Activated CD4-positive, alpha-beta T cell treated with anti-CD3 and anti-CD28 coated beads for 48 hours (primary cell): ENCODE measurements around the gene CDK1.
A peak's percentile ranks its signal among the peaks of the same experiment; 100 is the strongest.

Experiments
- DNase-seq: peaks from one replicate; pipeline ENCODE4 v3.0.0-alpha.2; 2020

Gene CDK1

GRCh38 chr10:60778971-60779796, 906 bp downstream of the CDK1 start:
- DNase-seq, result no peak

DNA sequence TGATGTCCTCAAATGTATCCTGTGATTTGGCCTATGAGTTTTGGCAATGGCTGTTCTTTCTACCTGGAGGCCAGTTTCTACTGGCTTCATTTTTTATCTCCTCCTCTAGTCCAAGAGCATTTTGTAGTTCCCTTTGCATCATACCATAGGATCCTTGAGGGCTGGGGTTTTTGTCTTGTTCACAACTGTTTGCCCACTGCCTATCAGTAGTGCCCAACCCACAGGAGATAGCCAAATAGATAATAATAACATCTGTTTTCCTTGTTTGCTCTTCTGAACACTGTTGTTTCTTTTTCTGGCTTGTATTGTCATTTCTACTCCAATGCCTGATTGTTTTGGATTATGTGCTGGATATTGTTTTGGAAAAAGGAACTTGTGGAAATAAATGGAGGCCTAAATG, 3.4 kb downstream of the CDK1 start:
- DNase-seq, result no peak

DNA sequence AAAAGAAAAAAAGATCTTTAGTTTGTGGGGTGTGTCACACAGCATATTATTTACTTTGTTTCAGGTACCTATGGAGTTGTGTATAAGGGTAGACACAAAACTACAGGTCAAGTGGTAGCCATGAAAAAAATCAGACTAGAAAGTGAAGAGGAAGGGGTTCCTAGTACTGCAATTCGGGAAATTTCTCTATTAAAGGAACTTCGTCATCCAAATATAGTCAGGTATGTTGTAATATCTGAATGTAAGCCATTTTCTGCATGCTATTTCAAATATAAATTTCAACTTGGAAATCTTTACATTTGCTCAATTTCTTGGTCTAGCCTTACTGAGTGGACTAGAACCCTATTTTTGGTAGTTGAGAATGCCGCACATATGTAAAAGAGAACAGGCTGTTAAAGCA, 6.4 kb downstream of the CDK1 start:
- no peak for DNase-seq

- no peak for DNase-seq
Measured at GRCh38 chr10:60788544-60788943, 10.3 kb downstream of the CDK1 start.

- no peak for DNase-seq
Measured at GRCh38 chr10:60789340-60789739, 11.1 kb downstream of the CDK1 start.

- DNase-seq, result no peak
Measured at GRCh38 chr10:60794953-60795352, 16.7 kb downstream of the CDK1 start.

- DNase-seq, result no peak
Measured at GRCh38 chr10:60795465-60796202, 17.4 kb downstream of the CDK1 start.

- no peak for DNase-seq
Measured at GRCh38 chr10:60796481-60796880, 18.2 kb downstream of the CDK1 start.

DNA sequence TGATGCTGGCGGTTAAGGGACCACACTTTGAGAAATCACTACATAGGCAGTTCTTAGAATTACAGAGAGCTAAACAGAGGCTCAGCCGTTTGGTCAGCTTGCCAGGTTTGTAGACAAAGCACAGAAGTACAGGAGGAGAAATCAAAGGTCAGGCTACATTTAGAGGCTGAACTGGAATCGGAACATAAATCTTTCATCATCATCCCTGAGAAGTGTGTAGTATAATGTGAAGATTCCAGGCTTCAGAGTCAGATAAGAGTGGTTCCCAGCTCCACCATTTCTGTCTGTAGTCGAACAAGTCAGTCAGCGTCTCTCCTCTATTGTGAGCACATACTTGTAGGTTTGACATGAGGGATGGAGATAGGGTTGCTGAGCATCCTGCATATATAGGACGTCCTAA, 18.9 kb downstream of the CDK1 start:
- DNase-seq, result no peak

DNA sequence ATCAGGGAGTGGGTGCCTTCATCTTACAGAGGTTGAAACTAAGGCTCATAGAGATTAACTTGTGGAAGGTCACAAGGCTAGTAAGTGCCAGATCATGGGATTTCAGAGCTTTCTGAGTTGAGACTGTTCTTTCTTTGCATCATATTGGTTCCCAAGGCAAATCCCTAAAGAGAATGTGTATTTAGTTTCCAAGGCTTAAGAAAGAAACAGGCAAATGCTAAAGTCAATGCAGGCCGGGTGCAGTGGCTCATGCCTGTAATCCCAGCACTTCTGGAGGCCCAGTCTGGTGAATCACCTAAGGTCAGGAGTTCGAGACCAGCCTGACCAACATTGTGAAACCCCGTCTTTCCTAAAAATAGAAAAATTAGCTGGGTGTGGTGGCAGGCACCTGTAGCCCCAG, 19.8 kb downstream of the CDK1 start:
- no peak for DNase-seq

- no peak for DNase-seq
Measured at GRCh38 chr10:60798870-60799269, 20.6 kb downstream of the CDK1 start.

GRCh38 chr10:60799971-60800650, 21.8 kb downstream of the CDK1 start:
- DNase-seq, result no peak

GRCh38 chr10:60800918-60801317, 22.6 kb downstream of the CDK1 start:
- DNase-seq, result no peak

DNA sequence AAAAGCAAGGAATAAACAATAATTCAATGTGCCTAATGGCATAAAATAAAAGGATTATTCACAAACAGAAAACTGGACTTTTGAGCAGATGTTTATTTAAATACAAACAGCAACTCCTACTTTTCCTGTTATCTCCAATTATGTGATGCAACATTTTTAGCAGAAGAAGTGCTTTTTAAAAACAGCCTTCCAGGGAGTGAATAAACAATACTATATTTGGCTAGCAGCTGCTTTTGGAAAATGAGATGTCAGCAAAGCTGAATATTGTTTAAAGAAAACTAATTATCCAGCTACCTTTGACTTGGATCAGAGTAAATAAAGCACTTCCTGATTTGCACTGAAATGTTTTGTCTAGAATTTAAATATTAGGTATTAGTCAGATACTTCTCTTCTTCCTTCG, 23.2 kb downstream of the CDK1 start:
- DNase-seq, result no peak

DNA sequence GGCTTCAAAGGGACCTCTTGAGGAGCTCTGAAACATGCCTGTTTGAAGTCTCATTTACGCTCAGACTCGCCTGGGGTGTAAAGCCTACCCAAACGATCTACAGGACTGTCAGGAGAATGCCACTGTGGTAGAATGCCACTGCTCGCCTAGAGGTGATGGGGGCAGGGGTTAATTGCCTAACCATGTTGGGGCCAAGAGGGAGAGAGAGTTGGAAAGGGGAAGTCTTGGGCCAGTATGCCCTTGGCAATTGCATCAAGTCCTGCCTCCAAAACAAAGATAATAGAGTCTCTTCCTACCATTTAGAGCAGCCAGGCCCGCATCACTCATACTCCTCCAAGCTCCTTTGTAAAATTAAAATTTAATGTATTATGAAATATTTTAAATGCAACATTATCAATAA, 25.2 kb downstream of the CDK1 start:
- DNase-seq, result no peak

DNA sequence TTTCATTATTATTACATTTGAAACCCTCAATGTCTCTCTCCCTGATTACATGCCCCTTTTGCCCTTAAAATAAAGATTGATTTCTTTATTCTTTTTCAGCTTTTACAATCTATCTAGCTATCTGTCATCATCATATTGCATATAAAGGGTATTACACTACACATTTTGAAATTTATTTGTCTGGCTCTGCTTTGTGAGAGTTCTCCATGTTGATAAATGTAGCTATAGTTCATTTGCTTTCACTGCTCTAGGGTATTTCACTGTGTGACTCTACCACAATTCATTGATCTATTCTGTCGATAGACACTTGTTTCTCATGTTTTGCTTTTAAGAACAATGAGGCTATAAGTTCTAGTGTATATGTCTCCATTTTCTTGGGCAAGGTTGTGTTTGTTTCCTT, 25.6 kb downstream of the CDK1 start:
- DNase-seq, result no peak

DNA sequence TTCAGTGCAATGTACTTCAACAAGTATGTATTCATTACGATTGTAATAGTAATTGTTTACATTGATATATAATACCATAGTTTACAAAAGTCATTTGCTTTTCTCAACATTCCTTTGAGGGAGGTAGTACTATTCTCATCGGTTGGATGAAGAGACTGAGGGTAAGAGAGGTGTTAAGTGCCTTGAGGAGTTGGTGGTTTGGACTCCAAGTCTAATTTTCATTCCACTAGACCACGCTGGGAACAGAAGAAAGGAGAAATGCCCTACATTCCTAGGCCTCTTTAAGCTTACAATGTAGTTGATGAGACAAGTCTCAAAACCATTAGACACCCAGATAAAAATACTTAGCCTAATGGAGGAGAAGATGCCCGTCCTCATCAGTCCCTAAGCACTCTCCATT, 28.6 kb downstream of the CDK1 start:
- DNase-seq, result no peak

DNA sequence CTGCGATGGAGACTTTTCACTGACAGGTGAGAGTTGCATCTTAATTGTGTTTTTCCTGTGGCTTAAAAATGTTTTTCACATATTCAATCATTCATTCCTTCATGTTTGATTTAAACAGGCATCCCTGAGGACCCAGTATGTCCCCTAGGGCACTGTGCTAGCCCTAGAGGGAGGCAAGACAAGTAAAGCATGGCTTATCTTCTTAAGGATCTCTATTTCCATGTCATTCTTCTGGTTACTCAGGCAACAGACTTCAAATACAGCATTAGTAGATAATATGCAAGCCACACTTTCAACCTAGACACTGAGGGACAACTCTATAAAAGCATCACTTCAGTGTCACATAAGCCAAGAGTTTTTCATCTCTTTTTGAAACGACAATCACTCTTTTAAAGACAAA, 29.2 kb downstream of the CDK1 start:
- no peak for DNase-seq

DNA sequence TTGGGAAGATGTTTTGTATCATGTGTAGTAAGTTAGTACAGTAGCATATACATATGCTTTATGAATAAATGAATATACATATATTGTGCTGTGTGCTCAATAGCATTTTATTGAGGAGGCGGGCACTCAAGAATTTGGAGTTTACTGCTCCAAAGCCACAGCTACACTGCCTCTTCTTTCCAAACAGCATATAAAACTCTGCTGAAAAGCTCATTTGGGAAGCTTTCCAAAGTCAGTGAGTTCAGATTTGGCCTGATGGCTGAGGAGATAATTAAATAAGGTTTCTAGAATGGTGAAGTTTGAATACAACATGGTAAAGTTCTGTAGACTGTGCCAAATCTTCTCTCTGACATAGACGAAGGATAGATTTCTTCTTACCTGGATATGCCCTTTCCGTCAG, 29.8 kb downstream of the CDK1 start:
- no peak for DNase-seq

DNA sequence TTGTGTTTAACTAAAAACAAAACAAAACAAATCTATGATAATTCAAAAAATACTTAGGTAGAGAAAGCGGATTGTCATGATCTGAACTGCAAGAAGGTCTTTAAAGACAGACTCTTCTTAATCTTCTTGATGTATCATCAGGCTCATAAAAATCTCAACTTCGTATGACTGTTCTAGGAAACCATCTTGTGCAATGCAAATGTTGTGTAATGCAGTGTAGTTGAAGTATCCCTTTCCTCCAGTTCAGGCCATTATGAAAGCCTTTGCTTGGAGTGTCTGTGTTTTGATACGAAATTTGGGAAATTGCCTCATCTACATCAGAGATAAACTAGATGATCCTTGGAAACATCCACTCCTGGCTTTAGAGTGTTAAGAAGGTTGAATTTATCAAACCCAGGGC, 30.9 kb downstream of the CDK1 start:
- no peak for DNase-seq

DNA sequence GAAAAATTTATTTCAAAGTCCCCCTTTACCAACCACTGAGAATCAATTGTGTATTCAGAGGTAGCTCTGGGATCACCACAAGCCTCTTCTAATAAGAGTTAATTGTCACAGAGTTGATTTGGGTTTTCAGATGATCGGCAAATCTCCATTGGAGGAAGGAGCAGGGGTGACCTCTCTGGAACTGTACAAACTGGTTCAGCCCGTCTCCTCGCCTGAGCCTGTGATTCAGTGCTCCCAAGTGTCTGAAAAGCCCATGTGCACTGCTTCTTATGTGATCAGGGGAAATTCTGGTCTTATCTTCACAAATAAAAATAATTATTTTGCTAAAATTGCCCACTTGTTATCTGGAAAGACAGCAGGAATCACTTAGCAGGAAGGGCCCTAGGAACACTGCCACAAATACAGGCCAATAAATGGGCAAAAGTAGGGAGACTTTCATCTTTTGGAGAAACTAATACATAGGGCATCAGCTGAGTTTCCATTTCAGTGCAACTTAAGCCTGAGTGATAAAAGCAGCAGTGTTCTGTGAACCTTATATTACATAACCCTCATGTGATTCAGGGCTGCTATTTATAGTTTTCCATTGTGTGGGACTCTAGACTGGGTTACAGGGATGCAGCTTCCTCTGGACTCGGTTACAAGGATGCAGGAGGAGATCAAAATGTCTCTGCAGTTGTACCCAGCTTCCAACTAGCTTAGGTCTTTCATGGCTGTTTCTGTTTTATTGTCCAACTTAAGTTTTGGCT, 32.3 kb downstream of the CDK1 start:
- no peak for DNase-seq

GRCh38 chr10:60816628-60817397, 38.5 kb downstream of the CDK1 start:
- DNase-seq, result peak; percentile 31
